Astrocyte (in vitro differentiated cells and primary cell): ENCODE results near the gene SCPEP1. TPM values are rescaled to one million over a fixed set of nuclear protein-coding genes. Genes with fewer than 3 reads are reported as not detected.

Experiments
- DNase-seq: peaks from one replicate; pipeline ENCODE4 v3.0.0-alpha.2; 2010; ENCODE audit warnings: low read depth
- FAIRE-seq: peaks from 2 replicates; lab custom pipeline; 2011; peaks lifted over from hg19 to GRCh38; lab: Jason Lieb, UNC
- H2AFZ ChIP-seq: 2 replicates; pipeline ENCODE4 v1.6.0; 2012; ENCODE audit warnings: low read depth, low read length, inconsistent platforms
- H3K27ac ChIP-seq: 2 replicates; pipeline ENCODE4 v1.5.1; 2011; ENCODE audit warnings: low read depth, low read length, inconsistent platforms
- H3K27me3 ChIP-seq: 2 replicates; pipeline ENCODE4 v1.6.0; 2011; ENCODE audit warnings: low read length, inconsistent platforms; ENCODE audit not compliant: insufficient read depth
- H3K36me3 ChIP-seq: 2 replicates; pipeline ENCODE4 v1.5.1; 2011; ENCODE audit warnings: low read length, inconsistent platforms; ENCODE audit not compliant: insufficient read depth
- H3K4me1 ChIP-seq: 2 replicates; pipeline ENCODE4 v1.5.1; 2011; ENCODE audit warnings: low read length, inconsistent platforms; ENCODE audit not compliant: insufficient read depth
- H3K4me2 ChIP-seq: 2 replicates; pipeline ENCODE4 v1.6.0; 2012; ENCODE audit warnings: low read length, inconsistent platforms
- H3K4me3 ChIP-seq: 2 replicates; pipeline ENCODE4 v1.5.1; 2011; ENCODE audit warnings: low read depth, mild to moderate bottlenecking, low read length, inconsistent platforms; ENCODE audit not compliant: insufficient read depth
- H3K79me2 ChIP-seq: 2 replicates; pipeline ENCODE4 v1.6.0; 2012; ENCODE audit warnings: mild to moderate bottlenecking, low read length, inconsistent platforms; ENCODE audit not compliant: insufficient read depth
- H3K9ac ChIP-seq: 2 replicates; pipeline ENCODE4 v1.6.0; 2012; ENCODE audit warnings: mild to moderate bottlenecking, low read length, inconsistent platforms
- H3K9me3 ChIP-seq: 2 replicates; pipeline ENCODE4 v1.5.1; 2012; ENCODE audit warnings: low read depth, mild to moderate bottlenecking, low read length, inconsistent platforms; ENCODE audit not compliant: insufficient read depth
- H4K20me1 ChIP-seq: 2 replicates; pipeline ENCODE4 v1.6.0; 2012; ENCODE audit warnings: low read length, inconsistent platforms; ENCODE audit not compliant: insufficient read depth
- H3K27ac Mint-ChIP-seq: one replicate; pipeline ENCODE4 v1.8.0; 2021; ENCODE audit warnings: mild to moderate bottlenecking, mixed read lengths; ENCODE audit not compliant: unreplicated experiment
- H3K27me3 Mint-ChIP-seq: one replicate; pipeline ENCODE4 v1.8.0; 2021; ENCODE audit warnings: low read depth, mixed read lengths; ENCODE audit not compliant: unreplicated experiment
- H3K36me3 Mint-ChIP-seq: one replicate; pipeline ENCODE4 v1.8.0; 2021; ENCODE audit warnings: low read depth, mixed read lengths; ENCODE audit not compliant: unreplicated experiment
- H3K4me1 Mint-ChIP-seq: one replicate; pipeline ENCODE4 v1.8.0; 2021; ENCODE audit warnings: low read depth, mixed read lengths; ENCODE audit not compliant: unreplicated experiment
- H3K4me3 Mint-ChIP-seq: one replicate; pipeline ENCODE4 v1.8.0; 2021; ENCODE audit warnings: mild to moderate bottlenecking, moderate library complexity, mixed read lengths; ENCODE audit not compliant: unreplicated experiment
- H3K9me3 Mint-ChIP-seq: one replicate; pipeline ENCODE4 v1.8.0; 2021; ENCODE audit warnings: mild to moderate bottlenecking, mixed read lengths; ENCODE audit not compliant: unreplicated experiment
- EZH2 ChIP-seq: IDR thresholded peaks from 2 replicates; pipeline ENCODE4 v1.6.1; 2012; ENCODE audit warnings: mild to moderate bottlenecking, low read length, inconsistent platforms; ENCODE audit not compliant: insufficient read depth
- total RNA-seq: library from RNA; stranded (reverse); gene quantifications from 2 replicates; pipeline ENCODE4 v1.2.1, GENCODE V29; 2021
- TF ChIP-seq, protein P1 (sequence below): IDR thresholded peaks from 2 replicates; pipeline ENCODE4 v1.5.1; 2011; ENCODE audit warnings: low read depth, mild to moderate bottlenecking, inconsistent platforms, low read length, moderate library complexity; ENCODE audit not compliant: insufficient read depth

The SCPEP1 gene
- total RNA-seq, 1 donor from 2014 or later = 27.1 TPM

DNA sequence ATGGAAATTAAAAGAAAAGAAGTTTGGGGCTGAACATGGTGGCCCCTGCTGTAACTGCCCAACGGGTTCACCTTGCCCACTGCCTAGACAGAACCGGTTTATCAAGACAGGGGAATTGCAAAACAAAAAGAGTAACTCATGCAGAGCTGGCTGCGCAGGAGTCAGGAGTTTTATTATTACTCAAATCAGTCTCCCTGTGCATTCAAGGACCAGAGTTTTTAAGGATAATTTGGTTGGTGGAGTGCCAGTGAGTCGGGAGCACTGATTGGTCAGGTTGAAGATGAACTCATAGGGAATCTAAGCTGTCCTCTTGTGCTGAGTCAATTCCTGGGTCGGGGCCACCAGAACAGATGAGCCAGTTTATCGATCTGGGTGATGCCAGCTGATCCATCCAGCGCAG, 4.4 kb upstream of the SCPEP1 start:
- Histone ChIP-seq H3K79me2 (no peaks in the 10 kb centered on the region), H3K9ac (no peak overlapping the region), H2AFZ (no peak overlapping the region), H3K9me3 (no peaks in the 10 kb centered on the region), H3K4me3 (no peak overlapping the region), H3K4me1 (peaks cover 6% of the 10 kb centered on the region), H3K27me3 (peaks cover 4% of the 10 kb centered on the region), H3K36me3 (no peaks in the 10 kb centered on the region), H3K27ac (no peak overlapping the region), H3K4me2 (no peak overlapping the region), H4K20me1 (no peaks in the 10 kb centered on the region)
- H3K36me3 Mint-ChIP-seq = no peaks in the 10 kb centered on the region
- TF ChIP-seq, protein P1, sequence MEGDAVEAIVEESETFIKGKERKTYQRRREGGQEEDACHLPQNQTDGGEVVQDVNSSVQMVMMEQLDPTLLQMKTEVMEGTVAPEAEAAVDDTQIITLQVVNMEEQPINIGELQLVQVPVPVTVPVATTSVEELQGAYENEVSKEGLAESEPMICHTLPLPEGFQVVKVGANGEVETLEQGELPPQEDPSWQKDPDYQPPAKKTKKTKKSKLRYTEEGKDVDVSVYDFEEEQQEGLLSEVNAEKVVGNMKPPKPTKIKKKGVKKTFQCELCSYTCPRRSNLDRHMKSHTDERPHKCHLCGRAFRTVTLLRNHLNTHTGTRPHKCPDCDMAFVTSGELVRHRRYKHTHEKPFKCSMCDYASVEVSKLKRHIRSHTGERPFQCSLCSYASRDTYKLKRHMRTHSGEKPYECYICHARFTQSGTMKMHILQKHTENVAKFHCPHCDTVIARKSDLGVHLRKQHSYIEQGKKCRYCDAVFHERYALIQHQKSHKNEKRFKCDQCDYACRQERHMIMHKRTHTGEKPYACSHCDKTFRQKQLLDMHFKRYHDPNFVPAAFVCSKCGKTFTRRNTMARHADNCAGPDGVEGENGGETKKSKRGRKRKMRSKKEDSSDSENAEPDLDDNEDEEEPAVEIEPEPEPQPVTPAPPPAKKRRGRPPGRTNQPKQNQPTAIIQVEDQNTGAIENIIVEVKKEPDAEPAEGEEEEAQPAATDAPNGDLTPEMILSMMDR = no peak
- no peak for TF ChIP-seq EZH2
- H3K4me3 Mint-ChIP-seq = no peak overlapping the region
- H3K9me3 Mint-ChIP-seq = no peaks in the 10 kb centered on the region
- no peak overlapping the region for H3K27ac Mint-ChIP-seq
- H3K27me3 Mint-ChIP-seq = peaks cover 5% of the 10 kb centered on the region
- H3K4me1 Mint-ChIP-seq = no peaks in the 10 kb centered on the region
- DNase-seq = peak; percentile 7
- no peak for FAIRE-seq

DNA sequence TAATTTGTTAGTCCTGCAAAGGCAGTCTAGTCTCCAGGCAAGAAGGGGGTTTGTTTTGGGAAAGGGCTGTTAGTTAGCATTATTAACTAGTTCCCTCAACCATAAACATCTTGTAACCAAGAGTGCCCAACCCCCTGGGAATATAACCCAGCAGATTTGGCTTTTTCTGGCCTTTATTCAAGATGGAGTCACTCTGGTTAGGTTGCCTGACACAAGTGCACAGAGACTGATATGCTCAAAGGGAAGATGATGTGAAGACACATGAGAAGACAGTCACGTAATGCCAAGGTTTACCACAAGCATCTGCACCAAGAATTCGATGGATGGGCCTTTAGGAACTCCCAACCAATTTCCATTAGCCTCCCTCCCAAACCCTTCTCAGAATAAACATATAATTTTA, 3.9 kb upstream of the SCPEP1 start:
- H3K27ac Mint-ChIP-seq = no peak overlapping the region
- Histone ChIP-seq H3K27me3 (peaks cover 4% of the 10 kb centered on the region), H3K9me3 (no peaks in the 10 kb centered on the region), H3K79me2 (no peaks in the 10 kb centered on the region), H3K27ac (no peak overlapping the region), H3K4me2 (no peak overlapping the region), H4K20me1 (no peaks in the 10 kb centered on the region), H2AFZ (no peak overlapping the region), H3K4me3 (no peak overlapping the region), H3K4me1 (peaks cover 8% of the 10 kb centered on the region), H3K9ac (no peak overlapping the region), H3K36me3 (no peaks in the 10 kb centered on the region)
- no peak overlapping the region for H3K4me3 Mint-ChIP-seq
- no peaks in the 10 kb centered on the region for H3K36me3 Mint-ChIP-seq
- H3K27me3 Mint-ChIP-seq = peaks cover 5% of the 10 kb centered on the region
- TF ChIP-seq, protein P1 = no peak
- no peak for TF ChIP-seq EZH2
- H3K9me3 Mint-ChIP-seq = no peaks in the 10 kb centered on the region
- H3K4me1 Mint-ChIP-seq = peaks cover 1% of the 10 kb centered on the region
- FAIRE-seq (no peak), DNase-seq (no peak)

DNA sequence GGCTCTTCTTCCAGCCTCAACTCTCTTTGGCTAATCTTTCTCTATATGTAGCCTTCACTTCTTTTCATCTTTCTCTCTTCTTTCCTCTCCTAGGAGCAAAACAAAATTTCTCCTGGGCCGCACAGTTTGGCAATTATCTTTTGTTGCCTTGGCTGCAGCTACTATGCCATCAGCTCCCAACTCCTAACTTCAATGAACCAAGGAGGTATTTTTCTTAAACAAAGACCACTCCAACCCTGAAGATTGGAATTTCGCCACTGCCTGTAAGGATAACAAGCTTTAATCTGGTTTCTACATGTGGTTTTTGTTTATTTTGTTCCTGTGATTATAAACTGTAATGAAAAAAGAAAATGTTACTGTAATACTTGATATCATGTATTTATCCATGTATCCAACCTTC, 2.3 kb upstream of the SCPEP1 start:
- Histone ChIP-seq H3K4me2 (no peak overlapping the region), H3K79me2 (no peaks in the 10 kb centered on the region), H2AFZ (no peak overlapping the region), H3K27me3 (peaks cover 4% of the 10 kb centered on the region), H3K36me3 (no peaks in the 10 kb centered on the region), H3K9ac (no peak overlapping the region), H4K20me1 (no peaks in the 10 kb centered on the region), H3K27ac (no peak overlapping the region), H3K4me3 (no peak overlapping the region), H3K4me1 (peaks cover 8% of the 10 kb centered on the region), H3K9me3 (no peaks in the 10 kb centered on the region)
- Mint-ChIP-seq H3K27ac (no peak overlapping the region), H3K4me1 (peaks cover 3% of the 10 kb centered on the region), H3K27me3 (peaks cover 5% of the 10 kb centered on the region), H3K9me3 (no peaks in the 10 kb centered on the region), H3K36me3 (no peaks in the 10 kb centered on the region), H3K4me3 (no peak overlapping the region)
- FAIRE-seq (no peak), DNase-seq (no peak)
- no peak for TF ChIP-seq EZH2
- TF ChIP-seq, protein P1 = no peak
